Measurements from ENCODE around the gene SHCBP1L.
"Not testable (repeated sequence)": the region's sequence is repeated elsewhere in the genome, so short reads cannot be mapped to it uniquely, and the experiment has no call there.

SHCBP1L gene

DNA sequence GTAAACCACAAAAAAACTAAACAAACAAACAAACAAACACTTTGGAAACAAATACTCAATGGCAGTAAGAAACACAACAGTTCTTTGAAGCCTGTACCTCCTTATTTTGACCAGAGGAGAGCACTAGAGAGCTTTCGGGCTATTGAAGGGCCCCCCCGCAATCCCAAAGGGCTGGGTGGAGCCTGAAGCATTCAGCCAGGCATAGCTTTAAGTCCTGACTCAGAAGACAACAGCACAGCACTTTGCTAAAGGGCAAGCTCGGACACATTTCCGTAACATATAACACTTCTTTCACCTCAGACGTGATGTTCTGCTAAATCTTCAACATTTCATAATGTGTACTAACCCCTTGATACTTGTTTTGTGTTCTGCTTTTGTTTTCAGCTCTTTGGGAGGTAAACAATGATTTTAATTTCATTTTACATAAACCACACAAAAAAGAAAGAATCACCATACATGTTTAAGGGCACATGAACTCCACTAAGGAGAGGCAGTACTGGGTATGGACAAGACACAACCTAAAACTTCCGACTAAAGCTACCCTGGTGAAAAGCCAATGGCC is 9.7 kb upstream of the SHCBP1L start:
- no peak for DNase-seq

DNA sequence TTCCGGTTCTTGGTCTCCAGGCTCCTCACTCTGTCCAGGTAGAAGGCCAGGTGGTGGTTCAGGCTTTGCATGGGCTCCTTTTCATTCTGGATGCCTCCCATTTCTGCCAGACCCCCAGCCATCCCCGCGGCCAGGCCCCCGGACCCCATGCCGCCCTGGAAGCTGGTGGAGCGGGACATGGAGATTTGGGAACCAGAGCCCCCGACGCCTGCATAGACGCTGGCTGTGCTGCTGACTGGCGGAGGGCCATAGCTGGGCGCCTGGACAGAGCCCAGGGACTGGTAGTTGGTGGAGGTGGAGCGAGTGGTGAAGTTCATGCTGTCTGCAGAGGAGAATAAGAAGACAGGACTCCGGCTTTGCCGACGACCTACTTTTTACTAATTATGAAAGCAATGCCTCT is 7.1 kb upstream of the SHCBP1L start:
- DNase-seq = no peak

DNA sequence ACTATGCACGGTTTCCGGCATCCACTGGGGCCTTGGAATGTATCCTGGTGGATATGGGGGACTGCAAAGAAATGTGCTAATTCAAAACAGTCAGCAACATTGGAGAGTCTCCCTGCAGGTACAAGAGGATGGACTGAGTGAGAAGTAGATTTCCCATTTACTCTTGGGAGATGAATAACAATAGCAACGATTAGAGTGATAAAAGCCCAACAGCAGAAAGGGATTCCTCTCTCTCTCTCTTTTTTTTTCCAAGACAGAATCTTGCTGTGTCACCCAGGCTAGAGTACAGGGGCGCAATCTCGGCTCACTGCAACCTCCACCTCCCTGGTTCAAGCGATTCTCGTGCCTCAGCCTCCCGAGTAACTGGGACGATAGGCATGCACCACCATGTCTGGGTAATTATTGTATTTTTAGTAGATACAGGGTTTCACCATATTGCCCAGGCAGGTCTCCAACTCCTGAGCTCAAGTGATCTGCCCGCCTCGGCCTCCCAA is 5.0 kb upstream of the SHCBP1L start:
- no peak for DNase-seq

DNA sequence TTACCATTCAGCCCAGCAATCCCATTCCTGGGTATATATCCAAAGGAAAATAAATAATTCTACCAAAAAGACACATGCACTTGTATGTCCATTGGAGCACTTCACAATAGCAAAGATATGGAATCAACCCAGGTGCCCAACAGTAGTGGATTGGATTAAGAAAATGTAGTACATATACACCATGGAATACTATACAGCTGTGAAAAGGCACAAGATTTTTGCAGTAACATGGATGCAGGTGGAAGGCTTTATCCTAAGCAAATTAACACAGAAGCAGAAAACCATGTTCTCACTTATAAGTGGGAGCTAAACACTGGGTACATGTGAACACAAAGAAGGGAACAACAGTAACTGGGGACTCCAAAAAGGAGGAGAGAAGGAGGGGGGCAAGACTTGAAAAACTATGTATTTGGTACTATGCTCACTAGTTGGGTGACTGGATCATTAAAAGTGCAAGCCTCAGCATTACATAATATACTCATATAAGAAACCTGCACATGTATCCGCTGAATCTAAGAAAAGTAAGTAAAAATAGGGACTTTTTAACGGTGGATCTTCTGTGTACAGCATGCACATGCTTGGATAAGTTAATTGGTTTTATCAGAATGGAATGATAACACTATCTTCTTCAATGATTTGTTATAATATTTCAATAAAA is 3.9 kb upstream of the SHCBP1L start:
- DNase-seq = no peak

DNA sequence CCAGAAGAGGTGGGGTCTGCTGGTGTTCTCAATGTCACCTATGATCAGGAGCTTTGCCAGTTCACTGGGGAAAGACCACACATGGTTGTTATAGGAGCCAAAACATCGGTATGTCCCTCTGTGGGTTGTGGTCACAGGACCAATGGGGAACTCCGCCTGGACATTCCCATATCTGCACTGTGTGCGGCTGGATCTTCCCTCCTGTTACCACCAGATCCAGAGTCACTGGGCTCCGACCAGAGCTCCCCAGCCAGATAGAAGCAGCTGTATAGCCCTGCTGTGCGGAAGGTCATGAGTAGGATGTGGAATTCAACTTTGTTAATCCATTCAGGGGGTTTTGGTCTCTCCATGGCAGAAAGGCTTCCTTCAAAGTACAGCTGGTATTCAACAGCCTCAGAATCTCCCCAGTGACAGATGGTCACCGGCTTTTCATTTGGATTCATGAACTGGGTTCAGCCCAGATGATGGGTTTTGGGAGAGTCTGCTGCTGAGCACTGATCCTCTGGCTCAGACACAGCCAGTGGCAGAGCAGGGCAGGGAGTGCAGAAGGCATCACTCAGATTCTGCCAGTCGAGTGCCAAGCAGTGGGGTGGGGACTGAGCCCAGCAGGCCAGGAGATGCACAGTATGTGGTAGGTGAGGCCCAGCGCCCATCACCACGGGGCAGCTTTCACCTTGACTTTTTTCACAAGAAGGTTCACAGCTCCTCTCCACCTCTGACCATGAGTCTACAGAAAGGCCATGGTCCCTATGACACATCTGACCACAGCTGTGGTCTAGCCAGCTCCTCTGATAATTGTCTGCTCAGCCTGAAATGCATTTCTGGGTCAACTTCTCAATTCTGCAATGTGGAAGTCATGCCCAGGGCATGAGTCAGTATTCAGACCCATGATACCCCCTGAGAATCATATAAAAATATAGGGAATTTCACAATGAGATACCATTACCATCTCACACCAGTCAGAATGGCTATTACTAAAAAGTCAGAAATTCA is 2.9 kb upstream of the SHCBP1L start:
- DNase-seq = no peak

DNA sequence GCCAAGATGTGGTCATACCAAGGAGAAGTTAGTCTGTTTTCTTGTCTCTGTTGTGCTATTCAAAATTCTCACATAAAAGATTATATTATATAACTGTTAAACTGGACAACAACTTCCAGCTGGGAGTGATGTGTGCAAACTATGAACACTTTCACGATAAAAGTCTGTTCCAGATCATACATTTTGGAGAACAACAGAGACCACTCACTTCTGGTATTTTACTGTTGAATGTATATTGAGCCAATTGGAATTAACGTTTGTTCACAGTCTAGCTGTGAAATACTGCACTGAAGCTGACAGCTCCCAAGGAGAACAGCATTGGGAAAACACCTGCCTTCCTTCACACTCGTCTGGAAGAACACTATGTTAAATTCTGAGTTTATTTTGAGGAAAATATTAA is 860 bp upstream of the SHCBP1L start:
- DNase-seq = no peak

DNA sequence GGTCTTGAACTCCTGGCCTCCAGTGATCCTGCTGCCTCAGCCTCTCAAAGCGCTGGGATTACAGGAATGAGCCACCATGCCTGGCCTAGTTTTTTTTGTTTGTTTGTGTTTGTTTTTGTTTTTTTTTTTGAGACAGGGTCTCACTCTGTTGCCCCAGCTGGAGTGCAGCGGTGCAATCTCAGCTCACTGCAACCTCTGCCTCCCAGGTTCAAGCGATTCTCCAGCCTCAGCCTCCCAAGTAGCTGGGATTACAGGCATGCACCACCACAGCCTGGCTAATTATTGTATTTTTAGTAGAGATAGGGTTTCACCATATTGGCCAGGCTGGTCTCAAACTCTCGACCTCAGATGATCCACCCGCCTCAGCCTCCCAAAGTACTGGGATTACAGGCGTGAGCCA is 9.6 kb downstream of the SHCBP1L start:
- not testable (repeated sequence) for DNase-seq

DNA sequence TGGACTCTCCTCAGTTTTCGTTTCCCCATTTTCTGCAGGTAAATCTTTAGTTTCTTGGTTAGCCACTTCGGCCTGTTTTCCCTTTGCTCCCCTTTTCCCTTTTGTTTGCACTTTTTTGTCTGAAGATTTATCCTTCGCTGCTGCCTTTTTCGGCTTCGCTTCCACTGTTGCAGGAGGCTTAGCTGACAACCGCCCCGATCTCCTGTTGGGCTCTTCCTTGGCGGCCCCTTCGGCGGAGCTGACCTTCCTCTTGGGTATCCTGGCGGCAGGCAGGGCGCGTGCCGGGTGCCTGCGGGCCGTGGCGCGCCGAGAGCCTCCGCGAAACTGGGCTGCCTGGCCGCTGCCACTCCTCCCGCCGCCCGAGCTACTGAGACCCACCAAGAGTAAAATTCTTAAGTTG is 10.8 kb downstream of the SHCBP1L start:
- DNase-seq = not testable (repeated sequence)

DNA sequence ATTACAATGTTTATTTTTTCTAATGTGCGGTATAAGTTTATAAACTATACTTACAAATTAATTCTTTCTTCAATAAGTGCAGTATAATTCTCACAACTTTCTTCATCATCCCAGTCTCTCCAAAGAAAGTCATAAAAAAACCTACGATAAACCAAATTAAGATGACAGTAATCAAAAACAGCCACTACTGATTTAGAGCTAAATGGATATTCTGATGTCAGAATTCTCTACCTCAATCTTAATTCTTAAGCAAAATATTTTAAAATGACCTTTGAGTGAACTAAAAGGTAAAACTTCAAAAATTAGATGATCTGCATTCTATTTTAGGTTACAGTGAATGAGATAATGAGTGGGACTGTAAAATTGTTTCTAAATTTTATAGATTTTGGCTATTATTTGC is 13.6 kb downstream of the SHCBP1L start:
- DNase-seq = no peak

DNA sequence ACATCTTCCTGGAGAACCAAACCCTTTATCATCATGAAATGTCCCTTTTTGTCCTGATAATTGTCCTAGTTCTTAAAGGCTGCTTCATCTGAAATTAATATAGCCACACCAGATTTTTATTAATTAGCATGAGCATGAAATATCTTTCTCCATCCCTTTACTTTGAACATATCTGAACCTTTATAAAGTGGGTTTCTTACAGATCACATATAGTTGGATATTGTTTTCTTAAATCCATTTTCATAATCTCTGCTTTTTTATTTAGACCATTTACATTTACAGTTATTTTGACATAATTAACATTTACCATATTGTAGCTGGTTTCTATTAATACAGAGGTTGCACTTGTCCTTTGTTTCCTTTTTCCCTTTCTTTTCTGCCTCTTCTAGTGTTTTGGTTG is 17.2 kb downstream of the SHCBP1L start:
- no peak for DNase-seq

DNA sequence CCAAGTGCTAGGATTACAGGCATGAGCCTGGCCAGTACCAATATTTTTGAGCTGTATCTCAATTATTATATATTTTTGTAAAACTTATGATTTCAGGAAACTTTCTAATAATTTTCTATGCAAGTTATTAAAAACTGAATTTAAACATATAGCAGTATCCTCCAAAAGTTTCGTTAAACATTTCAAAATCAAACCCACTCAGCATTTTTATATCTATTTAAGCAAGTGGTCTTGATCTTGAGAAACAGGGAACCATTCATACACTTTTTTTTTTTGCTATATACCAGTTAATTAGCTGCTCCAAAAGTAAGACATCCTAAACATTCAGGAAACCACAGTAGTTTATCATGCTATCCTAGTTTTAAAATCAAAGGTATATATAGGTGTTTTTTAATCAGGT is 22.0 kb downstream of the SHCBP1L start:
- DNase-seq = no peak

DNA sequence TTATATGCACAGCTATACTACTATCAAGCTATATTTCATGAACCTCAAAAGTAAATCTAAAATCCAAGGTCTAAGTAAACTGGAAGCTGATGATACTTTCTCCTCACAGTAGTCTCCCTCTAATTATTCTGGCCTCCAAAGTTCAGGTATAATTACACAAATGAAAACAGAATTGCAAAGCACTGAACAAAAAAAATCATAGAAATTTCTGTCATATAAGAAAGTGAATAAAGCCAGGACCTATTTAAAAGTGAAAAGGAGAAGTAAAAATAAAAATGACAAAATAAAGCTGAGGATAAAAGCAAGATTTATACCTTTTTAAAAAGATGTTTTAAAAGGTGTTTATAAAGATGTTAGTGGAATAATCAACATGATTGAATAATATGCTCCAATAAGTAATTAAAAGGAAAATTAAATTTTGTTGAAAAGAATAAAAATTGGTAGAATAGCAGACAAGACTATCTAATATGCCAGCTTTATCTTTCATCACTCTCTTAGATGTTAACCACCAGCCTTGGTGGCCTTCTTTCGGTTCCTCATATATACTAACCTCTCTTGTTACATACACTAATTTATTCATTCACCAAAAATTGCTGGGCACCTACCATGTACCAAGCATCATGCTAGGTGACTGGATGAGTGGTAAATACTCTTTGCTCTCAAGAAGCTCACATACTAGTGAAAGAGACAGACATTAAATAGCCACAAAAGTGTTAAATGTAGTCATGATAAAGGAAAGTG is 25.1 kb downstream of the SHCBP1L start:
- DNase-seq = no peak

DNA sequence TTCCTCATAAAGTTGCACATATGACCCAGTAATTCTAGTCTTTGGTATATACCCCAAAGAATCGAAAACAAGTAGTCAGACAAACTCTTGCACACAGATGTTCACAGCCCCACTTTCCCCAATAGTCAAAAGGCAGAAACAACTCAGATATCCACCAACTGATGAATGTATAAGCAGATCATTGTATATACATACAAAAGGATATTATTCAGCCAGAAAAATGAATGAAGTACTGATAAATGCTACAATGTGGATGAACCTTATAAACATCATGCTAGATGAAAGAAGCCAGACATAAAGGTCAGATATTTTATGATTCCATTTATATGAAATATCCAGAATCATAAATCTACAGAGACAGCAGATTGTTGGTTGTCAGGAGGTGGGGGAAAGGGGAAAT is 27.3 kb downstream of the SHCBP1L start:
- no peak for DNase-seq

DNA sequence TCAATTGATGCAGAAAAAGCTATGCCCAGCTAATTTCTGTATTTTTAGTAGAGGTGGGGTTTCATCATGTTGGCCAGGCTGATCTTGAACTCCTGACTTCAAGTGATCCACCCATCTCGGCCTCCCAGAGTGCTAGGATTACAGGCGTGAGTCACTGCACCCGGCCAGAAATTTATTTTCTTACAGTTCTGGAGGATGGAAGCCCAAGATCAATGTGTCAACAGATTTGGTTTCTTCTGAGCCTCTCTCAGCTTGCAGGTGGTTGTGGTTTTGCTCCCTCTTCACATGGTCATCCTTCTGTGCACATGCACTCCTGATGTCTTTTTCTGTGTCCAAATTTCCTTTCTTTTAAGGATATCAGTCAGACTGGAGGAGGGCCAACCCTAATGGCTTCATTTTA is 35.6 kb downstream of the SHCBP1L start:
- no peak for DNase-seq

DNA sequence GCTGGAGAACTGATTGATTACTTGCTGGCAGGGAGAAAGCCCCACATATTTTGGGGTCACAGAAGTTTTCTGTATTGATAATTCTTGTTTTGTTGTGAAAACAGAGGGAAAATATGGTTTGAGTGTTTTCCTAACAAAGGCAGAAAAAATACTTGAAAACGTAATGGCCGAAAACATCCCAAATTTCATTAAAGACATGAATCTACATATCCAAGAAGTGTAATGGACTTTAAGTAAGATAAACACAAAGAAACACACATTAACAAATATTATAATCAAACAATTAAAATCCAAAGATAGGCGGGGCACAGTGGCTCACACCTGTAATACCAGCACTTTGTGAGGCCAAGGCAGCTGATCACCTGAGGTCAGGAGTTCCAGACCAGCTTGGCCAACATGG is 39.6 kb downstream of the SHCBP1L start:
- DNase-seq = no peak

DNA sequence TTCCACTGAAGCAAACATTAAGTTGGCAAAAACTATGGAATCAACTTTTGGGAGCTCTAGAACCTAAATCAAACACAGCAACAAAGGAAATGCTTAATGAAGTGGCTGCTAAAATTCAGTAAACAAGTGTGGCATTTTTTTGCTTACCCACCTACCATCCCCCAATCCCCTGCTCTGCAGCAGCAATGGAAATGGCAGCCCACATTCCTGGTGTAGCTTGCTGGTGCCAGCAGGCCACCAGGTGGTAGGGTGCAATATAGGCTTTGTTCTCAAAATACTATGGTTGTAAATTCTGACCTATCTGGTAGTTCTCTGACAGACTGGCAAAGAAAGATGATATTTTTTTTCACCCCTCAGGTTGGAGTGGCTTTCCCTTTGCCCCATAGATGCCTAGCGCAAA is 42.8 kb downstream of the SHCBP1L start:
- DNase-seq = no peak

DNA sequence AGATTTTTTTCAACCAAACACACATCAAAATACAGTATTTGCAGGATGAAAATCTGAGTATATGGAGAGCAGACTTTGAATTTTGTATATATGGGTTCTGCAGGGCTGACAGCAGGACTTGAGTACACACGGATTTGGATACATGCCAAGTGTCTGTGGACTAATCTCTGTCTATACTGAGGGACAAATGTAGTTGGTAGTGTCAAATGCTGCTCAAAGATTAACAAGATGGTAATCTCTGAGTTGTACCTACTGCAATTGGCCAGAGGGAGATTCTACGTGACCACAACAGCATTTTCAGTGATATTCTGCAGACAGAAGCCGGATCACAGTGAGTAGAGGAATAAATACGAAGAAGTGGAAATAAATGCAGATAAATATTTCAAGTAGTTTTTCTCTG is 43.4 kb downstream of the SHCBP1L start:
- DNase-seq = no peak

DNA sequence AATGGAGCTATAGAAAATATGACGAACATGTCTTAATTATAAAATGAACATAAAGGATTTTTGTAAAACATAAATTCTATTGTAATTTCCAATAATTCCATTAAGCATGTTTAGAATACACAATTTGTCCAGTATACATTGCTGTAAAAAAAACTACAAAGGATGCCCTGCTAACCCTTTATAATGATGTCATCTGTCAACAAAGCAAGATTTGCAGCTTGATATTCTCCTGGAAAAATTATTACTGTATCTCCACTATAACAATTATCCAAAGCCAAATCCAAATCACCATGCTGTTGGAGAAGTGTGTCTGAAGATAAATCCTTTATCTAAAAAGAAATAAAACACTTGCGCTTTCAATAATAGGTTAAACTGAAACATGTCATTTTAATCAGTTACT is 47.6 kb downstream of the SHCBP1L start:
- no peak for DNase-seq

DNA sequence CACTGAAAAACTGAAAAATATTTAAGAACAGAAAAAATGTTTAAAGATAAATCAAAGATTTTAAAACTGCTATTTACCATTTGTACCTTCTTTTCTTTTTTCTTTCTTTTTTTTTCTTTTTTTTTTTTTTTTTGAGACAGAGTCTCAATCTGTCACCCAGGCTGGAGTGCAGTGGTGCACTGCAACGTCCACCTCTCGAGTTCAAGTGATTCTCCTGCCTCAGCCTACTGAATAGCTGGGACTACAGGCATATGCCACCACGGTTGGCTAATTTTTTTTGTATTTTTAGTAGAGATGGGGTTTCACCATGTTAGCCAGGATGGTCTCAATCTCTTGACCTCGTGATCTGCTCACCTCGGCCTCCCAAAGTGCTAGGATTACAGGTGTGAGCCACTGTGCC is 51.0 kb downstream of the SHCBP1L start:
- DNase-seq = not testable (repeated sequence)

DNA sequence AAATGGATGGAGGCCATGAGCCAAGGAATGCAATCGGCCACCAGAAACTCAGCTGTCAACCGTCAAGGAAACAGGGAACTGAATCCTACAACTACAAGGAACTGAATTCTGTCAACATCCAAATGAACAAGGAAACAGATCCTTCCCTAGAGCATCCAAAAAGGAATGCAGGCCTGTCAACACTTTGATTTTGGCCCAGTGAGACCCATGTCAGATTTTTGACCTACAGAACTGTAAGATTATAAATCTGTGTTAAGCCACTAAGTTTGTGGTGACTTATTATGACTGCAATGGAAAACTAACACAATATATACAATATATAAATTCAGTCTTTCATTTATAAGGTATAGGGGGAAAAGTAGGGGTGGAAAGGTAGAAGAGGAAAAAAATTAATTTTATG is 55.3 kb downstream of the SHCBP1L start:
- no peak for DNase-seq

DNA sequence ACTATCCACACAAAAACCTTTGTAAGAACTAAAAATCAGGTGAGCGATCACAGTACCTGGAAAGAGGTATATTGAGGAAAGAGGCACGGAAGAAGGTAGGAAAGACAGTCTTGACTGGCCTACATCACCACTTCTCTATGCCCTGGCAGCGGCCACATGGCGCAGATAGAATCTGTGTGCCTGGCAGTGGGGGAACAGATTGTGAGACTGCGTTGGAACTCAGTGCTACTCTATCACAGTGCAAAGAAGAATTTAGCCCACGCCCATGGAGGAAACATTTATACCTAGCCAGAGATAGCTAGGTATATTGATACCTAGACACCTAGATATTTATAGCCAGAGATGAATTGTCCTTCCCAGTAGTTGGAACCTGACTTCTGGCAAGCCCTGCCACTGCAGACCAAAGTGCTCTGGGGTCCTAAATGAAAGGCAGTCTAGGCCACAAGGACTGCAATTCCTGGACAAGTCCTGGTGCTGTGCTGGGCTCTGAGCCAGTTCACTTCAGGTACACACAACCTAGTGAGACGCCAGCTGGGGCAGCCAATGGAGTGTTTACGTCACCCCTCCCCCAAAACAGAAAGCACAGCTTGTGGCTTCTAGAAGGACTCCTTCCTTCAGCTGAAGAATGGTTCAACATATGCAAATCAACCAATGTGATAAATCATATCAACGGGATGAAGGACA is 61.9 kb downstream of the SHCBP1L start:
- DNase-seq = no peak

DNA sequence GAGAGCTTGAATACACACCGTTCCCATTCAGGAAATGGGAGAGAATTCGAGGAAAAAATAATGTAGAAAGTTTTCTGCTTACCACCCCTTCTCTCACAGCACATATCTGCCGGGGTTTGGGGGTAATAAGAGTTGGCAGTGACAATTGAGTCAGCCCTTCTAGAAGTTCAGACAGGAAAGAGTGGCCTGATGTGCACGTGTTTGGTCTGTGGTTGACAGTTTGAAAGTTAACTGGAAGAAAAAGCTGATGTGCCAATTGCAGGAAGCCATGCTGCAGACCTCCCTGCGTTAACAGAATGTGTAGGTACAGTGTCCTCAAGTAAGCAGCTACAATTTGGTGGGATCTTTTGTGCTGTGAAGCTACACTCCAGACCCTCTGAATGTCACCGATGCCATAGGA is 63.0 kb downstream of the SHCBP1L start:
- no peak for DNase-seq

Measured in activated CD4-positive, CD25-positive, alpha-beta regulatory T cell (primary cell).